Measurements from ENCODE around the gene RCOR2. TPM values are rescaled to one million over a fixed set of nuclear protein-coding genes. Genes with fewer than 3 reads are reported as not detected.

The RCOR2 gene
- 0.36 and 0.47 TPM in 2 replicates for total RNA-seq

DNA sequence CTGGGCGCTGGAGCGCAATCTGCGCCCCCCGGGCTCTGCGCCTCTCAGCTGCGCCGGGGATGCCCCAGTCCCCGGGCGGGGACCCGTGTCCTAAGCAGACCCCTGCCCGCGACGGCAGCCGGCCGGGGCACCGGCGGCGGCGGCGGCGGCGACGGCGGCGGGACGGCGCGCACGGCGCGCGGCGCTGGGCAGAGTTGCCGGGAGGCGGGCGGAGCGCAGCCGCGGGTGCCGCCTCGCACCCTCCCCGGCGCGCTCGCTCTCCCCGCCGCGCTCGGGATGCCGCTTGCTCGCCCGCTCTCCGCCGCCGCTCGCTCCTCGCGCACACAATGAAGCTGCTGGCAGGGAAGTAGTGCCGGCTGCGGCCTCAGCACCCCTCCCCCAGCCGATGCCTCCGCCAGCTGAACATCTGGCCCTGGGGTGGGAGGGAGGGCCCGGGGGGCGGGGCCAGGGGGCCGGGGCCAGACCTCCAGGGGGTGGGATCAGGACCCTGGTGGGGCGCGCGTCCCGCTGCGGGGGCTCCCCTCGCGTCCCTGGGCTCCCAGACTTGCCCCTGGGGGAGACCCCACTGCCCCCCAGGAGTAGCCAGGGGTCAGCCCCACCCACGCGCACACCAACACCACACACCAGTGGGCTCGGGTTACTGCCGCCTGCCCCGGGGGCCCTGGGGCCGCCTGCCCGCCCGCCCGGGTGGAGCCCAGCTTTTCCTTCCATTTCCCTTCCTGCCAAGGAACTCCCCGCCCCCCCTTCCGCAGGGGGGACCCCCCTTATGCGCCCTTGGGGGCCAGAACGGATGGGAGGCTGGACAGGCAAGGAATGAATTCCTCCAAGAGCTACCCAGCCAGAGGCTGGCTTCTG, at the start of gene RCOR2:
TSS of gene RCOR2 (minus strand) at position 328 of the 855 bp plus-strand sequence. CDS start 708 bp downstream, outside the sequence.

DNA sequence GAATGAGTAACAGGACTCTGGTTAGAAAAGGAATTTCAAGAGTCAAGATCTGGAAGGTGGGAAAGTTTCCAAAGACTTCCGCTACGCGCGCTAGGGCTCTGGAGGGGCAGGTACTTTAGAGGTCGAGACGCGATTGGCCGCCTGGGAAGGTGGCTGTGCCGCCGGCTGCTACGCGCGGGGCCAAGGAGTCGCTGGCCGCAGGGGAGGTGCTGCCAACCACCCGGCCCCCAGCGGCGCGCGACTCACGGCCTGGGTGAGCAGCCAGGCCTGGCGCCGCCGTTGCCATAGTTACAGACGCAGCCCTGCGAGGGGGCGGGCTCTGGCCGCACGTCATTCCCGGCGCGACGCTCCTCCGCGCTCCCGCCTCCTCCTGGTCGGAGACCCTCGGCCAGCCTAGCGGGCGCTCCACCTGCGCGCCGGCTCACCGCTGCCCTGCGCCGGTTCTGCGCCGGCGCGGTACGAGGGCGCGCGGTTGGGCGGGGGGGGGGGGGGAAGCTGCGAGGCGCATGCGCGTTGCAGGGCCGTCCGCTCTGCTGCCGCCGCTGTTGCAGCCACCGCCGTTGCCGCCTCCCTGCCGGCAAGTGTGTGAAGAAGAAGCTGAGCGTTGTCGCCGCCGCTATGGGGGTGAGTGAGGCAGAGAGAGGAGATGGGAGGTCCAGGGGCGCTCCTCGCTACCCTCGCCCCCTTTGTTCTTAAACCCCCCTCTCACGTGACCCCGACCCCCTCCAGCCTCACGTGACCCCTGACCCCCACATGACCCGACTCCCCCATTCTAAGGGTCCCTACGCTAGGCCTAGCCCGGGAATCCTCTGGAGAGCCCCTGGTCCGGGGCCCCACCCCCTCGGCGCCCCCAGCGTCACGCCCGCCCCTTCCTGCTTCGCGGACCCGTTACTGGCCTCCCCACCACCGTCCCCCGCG, 21.8 kb upstream of the RCOR2 start, which contains the start of gene NAA40:
TSS of gene NAA40 (plus strand) at position 524 of the 918 bp plus-strand sequence. CDS start at position 619, 95 bp downstream.

Other genes starting within 250 kb of the RCOR2 start
- gene ATL3, start 245.8 kb downstream of the RCOR2 start, total RNA-seq = 86.0 and 93.2 TPM in 2 replicates
- 31.1 and 44.2 TPM in 2 replicates for gene RTN3, start 235.7 kb downstream of the RCOR2 start, total RNA-seq
- 16.4 and 21.8 TPM in 2 replicates for gene ZFTA, start 148.4 kb downstream of the RCOR2 start, total RNA-seq
- gene SPINDOC, start 103.7 kb downstream of the RCOR2 start, total RNA-seq = 15.2 and 17.0 TPM in 2 replicates
- gene MARK2, start 78.1 kb downstream of the RCOR2 start, total RNA-seq = 10.2 and 12.0 TPM in 2 replicates
- gene NAA40, start 21.8 kb upstream of the RCOR2 start, total RNA-seq = 10.2 and 13.1 TPM in 2 replicates
- gene COX8A, start 57.5 kb upstream of the RCOR2 start, total RNA-seq = 240 and 309 TPM in 2 replicates
- 57.6 and 62.0 TPM in 2 replicates for gene OTUB1, start 69.3 kb upstream of the RCOR2 start, total RNA-seq
- gene FLRT1, start 118.8 kb upstream of the RCOR2 start, total RNA-seq = not detected in 2 replicates
- gene MACROD1, start 248.9 kb upstream of the RCOR2 start, total RNA-seq = 32.9 and 36.7 TPM in 2 replicates